ENCODE data around the gene DUSP28.
"Not testable (repeated sequence)": the region's sequence is repeated elsewhere in the genome, so short reads cannot be mapped to it uniquely, and the experiment has no call there.

Gene DUSP28, protein sequence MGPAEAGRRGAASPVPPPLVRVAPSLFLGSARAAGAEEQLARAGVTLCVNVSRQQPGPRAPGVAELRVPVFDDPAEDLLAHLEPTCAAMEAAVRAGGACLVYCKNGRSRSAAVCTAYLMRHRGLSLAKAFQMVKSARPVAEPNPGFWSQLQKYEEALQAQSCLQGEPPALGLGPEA

DNA sequence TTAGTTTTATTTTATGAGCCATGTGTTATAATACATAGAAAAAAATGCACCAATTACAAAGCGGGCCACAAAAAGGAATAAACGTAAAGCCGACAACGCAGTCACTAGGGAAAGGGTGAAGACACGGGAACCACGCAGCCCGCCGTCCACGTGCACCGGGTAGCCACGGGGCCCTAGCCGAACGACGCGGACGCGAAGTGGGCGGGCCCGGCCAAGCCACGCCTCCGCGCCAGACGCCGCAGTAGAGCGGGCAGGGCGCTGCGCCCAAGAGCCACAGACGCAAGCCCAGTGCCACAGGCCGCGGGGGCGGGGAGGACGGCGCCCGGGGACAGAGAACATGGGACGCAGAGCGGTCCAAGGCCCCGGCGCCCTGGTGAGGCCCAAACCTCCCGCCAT is at the start of gene DUSP28:
TSS of gene DUSP28 (plus strand) at position 274 of the 396 bp plus-strand sequence. CDS start 328 bp downstream, outside the sequence.
- peak; percentile 92 for DNase-seq (ENCODE audit: low spot score)

DNA sequence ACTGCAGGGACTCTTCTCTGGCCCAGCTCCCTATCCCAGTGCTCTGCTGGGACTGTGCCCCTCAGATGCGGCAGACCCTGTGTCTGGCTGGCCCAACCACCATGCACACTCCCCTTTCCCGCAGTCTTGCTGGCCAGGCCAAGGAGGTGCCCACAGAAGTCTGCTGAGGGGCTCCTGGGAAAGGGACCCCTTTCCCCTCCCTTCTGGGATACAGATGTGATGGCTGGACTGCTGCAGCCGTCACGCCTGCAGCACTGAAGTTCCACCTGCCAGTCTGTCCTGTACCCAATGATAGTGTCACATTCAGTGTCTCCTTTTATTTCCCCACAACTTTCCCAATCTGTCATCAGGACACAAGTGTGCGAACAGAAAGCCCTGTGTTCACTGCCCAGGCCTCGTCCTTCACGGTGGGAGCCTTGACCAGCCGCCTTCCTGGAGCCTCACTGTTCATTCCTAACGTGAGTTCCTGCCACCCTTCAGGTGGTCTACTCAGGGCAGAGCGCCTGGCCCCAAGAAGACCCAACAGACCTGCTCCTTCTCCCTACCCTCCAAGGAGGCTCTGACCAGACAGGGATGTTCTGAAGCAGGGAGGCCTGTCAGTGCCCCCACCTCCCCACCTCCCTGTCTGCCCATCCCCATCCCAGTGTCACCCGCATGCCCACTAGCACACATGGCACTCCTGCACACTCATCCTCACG is 49.5 kb upstream of the DUSP28 start:
- DNase-seq (ENCODE audit: low spot score) = no peak

DNA sequence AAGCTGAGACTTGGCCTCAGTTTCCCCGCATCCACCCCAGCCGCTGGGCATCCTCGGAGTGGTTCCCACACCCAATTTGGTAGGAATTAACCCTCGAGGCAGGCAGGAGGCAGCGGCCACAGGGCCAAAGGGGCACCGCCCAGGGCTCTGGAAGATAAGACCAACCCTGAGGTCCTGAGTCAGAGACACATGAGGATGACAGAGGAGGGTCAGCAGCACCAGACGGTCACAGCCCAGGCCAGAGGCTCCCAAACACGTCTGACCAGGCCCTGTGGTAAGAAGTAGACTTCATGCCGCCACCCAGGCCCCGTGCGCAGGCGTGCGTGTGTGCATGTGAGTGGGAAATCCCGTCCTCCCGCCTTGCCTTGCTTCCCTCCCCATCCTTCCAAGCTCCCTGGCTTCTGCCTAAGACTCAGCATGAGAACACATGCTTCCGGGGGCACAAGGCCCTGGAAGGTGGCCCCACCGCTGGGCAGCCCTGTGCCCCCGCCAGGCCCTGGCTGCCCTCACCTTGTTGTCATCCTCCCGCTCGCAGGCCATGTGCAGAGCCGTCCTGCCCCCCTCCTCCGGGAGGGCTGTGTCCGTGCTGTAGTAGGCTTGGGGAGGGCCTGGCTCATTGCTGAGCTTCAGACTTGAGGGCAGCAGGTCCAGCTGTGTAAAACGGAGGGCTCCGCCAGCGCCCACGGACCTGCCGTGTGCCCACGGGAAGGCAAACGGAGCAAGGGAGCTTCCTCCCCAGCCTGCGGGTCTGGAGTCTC is 48.6 kb upstream of the DUSP28 start:
- DNase-seq (ENCODE audit: low spot score) = no peak

DNA sequence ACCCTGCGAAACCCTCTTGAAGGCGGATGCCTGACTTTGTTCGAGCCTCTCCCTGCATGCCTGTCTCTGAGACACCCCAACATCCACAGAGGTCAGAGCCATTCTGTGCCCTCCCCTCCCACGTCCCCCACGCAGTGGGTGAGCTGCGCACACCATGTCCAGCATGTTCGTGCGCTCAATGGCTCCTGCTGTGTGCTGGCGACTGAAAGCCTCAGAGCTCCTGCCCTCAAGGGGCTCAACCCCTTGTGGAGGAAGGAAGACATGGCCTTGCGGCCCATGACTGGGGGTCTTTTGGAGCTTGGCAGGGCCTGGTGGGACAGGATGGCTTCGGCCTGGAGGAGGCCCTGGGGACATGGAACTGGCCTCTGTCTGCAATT is 48.1 kb upstream of the DUSP28 start:
- no peak for DNase-seq (ENCODE audit: low spot score)

- no peak for DNase-seq (ENCODE audit: low spot score)
These were observed 47.3 kb upstream of the DUSP28 start for GRCh38 chr2:240512666-240513535.

DNA sequence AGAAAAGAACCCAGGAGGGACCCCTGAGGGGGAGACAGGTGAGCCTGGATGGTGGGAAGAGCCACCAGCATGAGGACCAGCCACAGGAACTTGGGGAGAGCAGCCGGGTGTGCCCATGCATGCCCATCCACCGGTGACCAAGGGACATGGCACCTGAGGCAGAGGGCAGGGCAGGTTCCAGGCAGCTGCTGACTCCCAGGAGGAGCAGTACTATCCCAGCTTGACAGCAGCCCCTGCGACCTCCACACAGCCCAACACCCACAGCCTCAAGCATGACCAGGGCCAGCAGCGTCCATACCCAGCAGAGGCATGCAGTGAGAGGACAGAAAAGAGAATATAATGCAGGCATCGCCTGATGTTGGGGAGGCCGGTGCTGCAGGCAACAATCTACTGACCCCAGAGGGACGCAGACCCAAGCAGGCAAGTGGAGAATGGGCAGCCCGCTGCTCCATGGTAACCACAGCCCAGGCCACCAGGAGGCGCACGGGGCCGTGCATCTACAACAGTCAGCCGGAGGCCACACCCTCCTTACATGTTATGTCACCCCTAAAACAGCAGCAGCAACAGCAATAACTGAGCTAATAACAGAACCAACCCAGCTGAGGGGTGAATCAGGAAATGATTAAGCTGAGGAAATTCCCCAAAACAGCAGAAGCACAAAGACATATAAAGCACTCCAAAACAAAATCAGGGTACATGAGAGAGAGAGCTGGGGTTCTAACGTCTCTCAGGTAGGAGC is 46.4 kb upstream of the DUSP28 start:
- peak; percentile 88 for DNase-seq (ENCODE audit: low spot score)

GRCh38 chr2:240514631-240515030 is 45.5 kb upstream of the DUSP28 start:
- no peak for DNase-seq (ENCODE audit: low spot score)

DNA sequence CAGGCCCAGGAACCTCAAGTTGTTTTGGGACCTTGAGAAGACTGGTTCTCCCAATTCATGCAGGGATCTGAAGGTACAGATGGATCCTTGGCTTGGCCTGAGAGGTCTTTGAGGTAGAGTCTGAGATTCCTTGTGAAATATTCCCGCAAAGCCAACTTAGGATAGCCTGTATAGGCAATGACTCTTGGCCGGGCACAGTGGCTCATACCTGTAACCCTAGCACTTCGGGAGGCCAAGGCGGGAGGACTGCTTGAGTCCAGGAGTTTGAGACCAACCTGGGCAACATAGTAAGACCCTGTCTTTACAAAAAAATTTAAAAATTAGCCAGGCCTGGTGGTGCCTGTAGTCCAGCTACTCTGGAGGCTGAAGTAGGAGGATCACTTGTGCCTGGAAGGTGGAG is 42.8 kb upstream of the DUSP28 start:
- no peak for DNase-seq (ENCODE audit: low spot score)

GRCh38 chr2:240518981-240519380 is 41.2 kb upstream of the DUSP28 start:
- DNase-seq (ENCODE audit: low spot score) = no peak

- no peak for DNase-seq (ENCODE audit: low spot score)
These were observed 40.6 kb upstream of the DUSP28 start for GRCh38 chr2:240519396-240520129.

- DNase-seq (ENCODE audit: low spot score) = no peak
These were observed 39.8 kb upstream of the DUSP28 start for GRCh38 chr2:240520130-240520973.

DNA sequence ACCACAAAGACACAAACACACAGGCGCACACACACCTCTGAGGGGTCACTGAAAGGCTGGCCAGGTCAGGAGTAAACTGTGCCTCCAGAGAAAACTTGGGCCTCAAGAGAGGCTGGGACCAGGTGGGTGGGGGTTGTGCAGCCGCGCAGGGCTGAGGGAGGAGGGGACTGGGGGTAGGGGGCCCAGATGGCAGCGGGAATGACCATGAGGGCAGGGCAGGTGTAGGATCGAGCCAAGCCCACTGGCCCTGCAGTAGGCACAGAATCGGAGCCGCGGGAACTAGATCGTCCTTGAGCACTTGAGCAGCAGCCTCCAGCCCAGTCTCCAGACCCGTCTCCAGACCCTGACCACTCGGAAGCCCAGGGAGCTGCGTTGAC is 39.2 kb upstream of the DUSP28 start:
- no peak for DNase-seq (ENCODE audit: low spot score)

- not testable (repeated sequence) for DNase-seq (ENCODE audit: low spot score)
These were observed 38.3 kb upstream of the DUSP28 start for GRCh38 chr2:240521885-240522284.

DNA sequence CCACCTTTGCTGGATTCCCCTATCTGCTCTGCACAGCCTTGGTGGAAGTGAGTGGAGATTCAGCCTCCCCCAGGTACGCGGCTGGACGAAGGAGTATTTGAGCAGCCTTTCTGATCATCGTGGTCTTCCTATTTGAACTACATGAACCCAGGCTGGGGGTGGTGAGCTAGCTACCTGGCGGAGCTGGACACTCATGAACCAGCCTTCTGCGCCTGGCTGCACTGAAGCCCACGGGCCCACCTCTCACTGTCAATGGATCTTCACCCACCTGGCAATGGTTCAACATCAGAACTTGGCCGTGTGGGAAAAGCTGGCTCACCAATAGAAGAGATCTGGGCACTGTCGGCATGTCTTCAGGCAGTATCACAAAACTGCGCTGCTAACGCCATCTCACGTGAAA is 37.8 kb upstream of the DUSP28 start:
- no peak for DNase-seq (ENCODE audit: low spot score)

DNA sequence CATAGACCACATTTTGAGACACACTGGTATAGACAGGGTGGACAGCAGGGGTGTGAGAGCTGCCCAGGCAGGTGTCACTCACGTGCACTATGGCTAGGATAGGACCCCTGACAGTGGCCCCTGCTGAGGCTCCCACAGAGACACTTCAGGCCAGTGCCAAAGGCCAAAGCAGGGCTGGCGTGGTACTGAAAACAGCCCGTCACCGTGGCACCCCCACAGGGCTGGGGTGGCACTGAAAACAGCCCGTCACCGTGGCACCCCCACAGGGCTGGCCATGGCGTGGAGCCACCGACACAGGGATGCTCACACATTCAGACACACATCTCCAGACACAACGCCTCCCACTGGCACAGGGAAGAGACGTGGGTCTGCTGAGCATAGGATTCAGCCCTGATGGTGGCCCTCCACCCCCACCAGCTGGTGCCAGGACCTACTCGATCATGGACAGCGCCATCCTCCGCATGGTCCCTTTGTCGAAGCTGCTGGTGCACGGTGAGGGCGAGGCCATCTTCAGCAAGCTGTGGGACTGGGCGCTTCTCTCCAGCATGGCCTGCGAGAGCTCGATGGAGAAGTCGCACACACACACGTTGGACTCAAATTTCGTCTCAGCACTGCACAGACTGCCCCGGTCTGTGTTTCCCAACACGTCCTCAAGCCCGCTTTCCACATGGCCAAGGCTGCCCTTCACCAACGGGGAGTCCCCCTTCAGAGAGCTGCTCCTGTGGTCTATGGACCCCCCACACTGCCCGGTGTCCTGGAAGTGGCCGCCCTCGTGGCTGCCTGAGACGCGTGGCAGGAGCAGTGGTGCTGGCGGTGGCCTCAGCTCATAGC is 36.5 kb upstream of the DUSP28 start:
- DNase-seq (ENCODE audit: low spot score) = no peak

DNA sequence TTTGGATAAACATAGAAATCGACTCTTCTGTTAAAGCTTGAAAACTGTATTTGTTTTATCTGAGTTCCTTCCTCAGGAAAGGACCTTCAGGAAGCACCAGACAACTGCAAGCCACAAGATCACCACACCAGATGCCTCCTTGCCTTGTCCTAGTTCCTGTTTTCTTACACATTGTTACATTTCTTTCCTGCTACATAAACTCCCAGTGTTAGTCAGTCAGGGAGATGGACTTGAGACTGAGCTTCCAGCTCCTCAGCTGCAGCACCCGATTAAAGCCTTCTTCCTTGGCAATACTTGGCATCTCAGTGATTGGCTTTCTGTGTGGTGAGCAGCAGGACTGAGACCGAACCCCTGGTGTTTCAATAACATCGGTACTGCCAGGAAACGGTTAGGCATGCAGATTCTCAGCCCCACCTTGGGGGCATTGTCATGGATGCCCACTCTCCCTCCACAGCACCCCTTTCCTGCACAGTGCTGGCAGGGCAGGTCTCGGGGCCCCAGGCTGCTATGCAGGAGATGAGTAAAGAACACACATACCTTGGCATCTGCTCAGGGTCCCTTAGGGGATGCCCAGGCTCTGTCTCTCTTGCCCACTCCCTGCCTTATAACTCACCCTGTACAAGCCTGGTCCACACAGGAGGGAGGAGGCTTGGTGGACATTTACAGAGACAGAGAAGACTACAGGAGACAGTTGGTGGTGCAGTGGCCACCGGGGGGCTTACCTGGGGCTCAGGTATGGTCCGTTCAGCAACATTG is 35.0 kb upstream of the DUSP28 start:
- no peak for DNase-seq (ENCODE audit: low spot score)

DNA sequence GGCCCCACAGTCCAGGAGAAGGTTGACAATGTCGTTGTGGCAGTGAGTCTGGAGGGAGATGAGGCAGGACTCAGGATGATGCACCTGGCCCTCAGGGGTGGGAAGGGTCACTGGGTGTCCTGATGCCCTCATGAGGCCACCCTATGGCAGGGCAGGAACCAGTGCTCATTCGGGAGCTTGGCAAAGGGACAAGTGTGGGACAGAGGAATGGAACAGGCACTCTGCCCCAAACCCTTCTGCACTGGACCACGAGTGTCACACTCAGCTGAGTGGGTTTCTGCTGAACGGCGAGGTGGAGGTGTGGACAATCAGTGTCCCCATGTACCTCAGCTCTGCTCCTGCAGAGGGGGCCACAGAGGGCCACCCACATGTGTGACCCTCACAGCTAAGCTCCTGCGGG is 34.4 kb upstream of the DUSP28 start:
- DNase-seq (ENCODE audit: low spot score) = no peak

DNA sequence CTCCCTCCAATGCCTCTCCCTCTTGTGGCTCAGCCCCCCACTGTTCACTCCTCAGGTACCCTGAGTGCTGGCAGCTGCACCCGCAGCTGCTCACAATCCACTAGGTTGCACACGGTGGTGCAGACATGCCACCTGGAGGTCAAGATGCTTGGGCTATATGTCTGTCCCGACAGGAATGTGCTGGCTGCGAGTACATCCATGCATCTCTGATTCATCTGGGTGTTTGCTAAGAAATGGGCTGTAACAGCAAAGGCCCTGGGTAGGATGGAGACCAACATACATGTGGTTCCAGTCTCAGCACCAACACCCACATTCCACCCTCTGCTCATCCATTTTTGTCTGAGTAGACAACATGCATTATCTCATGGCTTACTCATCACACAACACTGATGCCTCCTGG is 33.6 kb upstream of the DUSP28 start:
- no peak for DNase-seq (ENCODE audit: low spot score)

Data from activated CD4-positive, alpha-beta T cell treated with anti-CD3 and anti-CD28 coated beads, Interleukin-2, Interleukin-4, amounts not matched to agents 100 ng/mL and 50 ng/mL, durations not matched to agents 16 hours and 8 hours (primary cell).